Stimulated activated CD4-positive, alpha-beta T cell treated with anti-CD3 and anti-CD28 coated beads, Interleukin-15, amount 100 ng/mL, for 24 hours (primary cell): ENCODE measurements around the gene RPS6KA2.
"Not testable (repeated sequence)": the region's sequence is repeated elsewhere in the genome, so short reads cannot be mapped to it uniquely, and the experiment has no call there.

Experiments
- DNase-seq: peaks from one replicate; pipeline ENCODE4 v3.0.0-alpha.2; 2020

The RPS6KA2 gene

GRCh38 chr6:166412156-166412910, 214.7 kb downstream of the RPS6KA2 start:
- no peak for DNase-seq

DNA sequence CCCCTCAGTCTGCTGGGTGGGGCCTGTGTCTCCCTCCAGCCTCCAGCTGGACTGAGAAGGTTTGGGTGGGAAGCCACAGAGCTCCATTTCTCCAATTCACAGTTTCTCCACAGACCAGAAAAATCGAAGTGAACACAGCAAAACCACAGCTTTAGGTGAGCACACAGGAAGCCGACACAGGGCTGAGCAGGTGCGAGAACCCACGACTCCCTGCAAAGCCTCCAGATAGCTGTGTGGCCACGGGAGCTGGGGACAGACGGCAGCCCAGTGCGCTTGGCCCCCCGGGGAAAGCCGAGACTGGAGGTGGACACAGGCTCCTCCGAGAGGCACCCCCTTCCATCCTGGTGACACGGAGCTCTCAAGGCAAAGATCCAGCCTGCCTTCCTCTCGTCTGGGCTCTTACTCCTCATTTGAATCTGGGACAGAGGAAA, 215.3 kb downstream of the RPS6KA2 start:
- DNase-seq = peak; percentile 28

- no peak for DNase-seq
Measured at GRCh38 chr6:166411271-166411670, 215.8 kb downstream of the RPS6KA2 start.

DNA sequence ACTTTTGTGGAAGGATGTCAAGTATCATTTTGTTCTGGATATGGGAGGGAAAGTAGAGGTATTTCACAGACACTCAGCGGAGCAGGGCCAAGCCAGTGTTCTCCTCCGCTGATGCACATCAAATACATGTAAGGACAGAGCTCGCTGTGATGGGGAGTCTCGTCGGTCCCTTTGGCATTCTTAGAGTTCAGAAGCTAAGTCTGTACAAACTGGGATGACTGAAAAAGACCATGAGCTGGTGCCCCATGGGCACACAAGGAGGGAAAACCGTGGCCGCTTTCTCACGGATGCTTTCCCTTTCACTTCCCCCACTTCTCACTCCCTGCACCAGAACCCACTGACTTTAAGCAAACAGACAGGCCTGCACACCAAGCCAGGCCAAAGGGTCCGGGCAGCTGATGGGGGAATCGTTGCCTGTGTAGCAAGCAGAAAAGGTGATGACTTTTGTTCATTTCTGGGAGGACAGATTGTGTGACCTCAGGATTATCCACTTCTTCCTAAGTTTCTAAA, 216.6 kb downstream of the RPS6KA2 start:
- no peak for DNase-seq

GRCh38 chr6:166408936-166409755, 217.9 kb downstream of the RPS6KA2 start:
- no peak for DNase-seq

DNA sequence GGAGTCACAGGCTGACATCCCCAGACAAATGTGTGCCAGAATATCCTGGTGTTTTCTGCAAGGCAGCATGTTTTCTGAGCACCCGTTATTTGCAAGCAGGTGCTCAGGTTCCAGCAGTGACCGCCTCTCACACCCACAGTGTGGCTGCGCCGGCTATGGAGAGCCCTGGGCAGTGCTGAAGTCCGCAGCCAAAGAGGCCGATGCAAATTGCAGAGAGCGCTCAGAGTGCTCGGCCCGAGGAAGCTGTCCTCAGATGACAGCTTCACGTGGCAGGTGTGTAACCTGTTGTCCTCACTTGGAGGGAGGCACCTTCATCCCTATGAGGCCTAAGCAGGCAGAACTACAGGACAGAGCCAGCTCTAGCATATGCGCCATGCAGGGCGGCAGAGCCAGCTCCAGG, 220.9 kb downstream of the RPS6KA2 start:
- no peak for DNase-seq

DNA sequence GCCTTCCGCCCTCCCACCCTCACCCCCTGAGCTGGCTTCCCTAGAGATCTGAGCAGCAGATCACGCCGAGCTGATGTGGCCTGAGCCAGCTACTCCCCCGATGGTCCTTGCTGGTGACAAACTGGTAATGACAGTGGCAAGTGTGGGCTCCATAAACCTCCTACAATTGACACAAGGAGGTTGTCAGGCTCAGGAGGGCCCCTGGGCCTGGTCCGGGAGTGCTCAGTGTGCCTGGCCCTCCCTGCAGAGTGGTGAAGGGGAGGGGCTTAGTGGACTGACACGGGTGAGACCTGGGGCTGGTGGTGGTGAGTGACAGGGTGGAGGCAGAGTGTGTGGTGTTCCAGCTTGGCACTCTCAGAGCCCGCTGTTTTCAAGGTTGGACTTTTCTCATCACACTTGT, 221.7 kb downstream of the RPS6KA2 start:
- no peak for DNase-seq

- DNase-seq = no peak
Measured at GRCh38 chr6:166402582-166403277, 224.3 kb downstream of the RPS6KA2 start.

DNA sequence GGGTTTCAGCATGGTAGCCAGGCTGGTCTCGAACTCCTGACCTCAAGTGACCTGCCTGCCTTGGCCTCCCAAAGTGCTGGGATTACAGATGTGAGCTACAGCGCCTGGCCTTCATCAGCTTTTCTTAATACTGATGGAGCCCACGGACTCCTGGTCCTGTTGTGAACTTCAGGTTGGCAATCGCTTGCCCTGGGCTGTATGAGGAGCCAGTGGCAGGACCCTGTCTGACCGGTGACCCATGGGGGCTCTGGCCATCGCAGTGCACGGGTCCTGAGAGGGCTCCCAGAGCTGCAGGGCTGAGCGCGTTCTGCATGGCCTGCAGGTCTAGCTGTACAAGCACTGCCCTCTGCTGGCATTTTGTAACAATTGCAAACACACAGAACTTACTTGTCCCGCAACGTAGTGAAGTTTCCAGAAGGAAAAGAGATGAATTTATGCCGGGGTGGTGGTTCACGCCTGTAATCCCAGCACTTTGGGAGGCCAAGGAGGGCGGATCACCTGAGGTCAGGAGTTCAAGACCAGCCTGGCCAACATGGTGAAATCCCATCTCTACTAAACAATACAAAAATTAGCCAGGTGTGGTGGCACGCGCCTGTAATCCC, 226.3 kb downstream of the RPS6KA2 start:
- DNase-seq = peak; percentile 61

DNA sequence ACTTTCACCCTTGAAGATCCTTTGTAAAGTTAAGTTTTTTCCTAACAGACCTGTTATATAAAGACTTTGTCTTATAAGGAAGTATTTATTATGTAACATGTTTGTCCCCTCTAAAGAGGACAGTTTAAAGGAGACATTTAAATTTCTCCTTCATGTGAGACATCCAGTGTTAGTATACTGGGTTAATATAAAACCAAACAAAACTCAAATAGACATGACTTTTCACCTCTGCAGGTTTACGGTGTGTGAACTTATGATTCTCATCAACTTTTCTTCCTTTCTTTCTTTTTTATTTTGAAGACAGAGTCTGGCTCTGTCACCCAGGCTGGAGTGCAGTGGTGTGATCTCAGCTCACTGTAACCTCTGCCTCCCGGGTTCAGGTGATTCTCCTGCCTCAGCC, 226.9 kb downstream of the RPS6KA2 start:
- DNase-seq = no peak

DNA sequence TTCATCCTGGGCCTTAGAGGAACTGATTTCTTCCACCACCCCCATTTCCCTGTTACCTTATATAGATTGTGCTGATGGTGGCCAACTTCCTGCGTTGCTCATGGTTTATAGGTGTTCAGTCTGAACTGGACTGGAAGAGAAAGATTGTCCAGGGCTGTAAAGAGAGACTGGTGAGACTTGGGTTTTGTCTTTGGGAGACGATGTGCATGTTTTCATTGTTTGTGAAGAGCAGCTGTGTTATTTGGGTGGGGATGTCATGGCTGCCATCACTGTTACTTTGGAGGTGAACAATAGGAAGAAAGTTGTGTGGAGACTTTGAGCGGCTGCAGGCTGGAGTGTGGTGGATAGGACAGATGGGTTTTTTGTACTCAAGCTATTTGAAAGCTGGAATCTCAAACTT, 228.7 kb downstream of the RPS6KA2 start:
- no peak for DNase-seq

- no peak for DNase-seq
Measured at GRCh38 chr6:166397849-166398248, 229.2 kb downstream of the RPS6KA2 start.

- DNase-seq = no peak
Measured at GRCh38 chr6:166395778-166396177, 231.3 kb downstream of the RPS6KA2 start.

DNA sequence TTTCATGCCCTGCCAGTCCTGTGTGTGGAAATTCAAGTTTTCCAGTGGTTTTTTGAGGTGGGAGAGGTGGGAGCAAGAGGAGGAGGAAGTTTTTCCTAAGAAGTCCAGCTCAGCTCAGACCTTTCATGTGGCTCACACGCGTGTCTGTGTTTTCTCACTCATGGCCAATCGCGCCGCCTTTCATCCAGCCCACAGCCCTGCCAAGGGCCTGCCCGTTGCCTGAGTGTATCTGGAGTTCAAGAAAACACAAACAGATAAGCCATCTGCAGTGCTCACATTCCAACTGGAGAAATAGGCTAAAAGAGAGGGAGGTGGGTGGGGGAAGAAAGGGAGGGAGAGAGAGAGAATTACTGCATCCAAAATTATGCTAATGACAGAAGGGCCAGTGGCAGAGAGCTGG, 231.7 kb downstream of the RPS6KA2 start:
- DNase-seq = no peak

GRCh38 chr6:166394036-166394892, 232.8 kb downstream of the RPS6KA2 start:
- DNase-seq = no peak

DNA sequence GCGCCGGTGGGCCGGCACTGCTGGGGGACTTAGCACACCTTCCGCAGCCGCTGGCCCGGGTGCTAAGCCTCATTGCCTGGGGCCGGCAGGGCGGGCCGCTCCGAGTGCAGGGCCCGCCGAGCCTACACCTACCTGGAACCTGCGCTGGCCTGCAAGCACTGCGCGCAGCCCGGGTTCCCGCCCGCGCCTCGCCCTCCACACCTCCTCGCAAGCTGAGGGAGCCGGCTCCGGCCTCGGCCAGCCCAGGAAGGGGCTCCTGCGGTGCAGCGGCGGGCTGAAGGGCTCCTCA, 233.6 kb downstream of the RPS6KA2 start:
- no peak for DNase-seq

GRCh38 chr6:166392755-166393534, 234.1 kb downstream of the RPS6KA2 start:
- not testable (repeated sequence) for DNase-seq

- DNase-seq = no peak
Measured at GRCh38 chr6:166389119-166389518, 237.9 kb downstream of the RPS6KA2 start.

DNA sequence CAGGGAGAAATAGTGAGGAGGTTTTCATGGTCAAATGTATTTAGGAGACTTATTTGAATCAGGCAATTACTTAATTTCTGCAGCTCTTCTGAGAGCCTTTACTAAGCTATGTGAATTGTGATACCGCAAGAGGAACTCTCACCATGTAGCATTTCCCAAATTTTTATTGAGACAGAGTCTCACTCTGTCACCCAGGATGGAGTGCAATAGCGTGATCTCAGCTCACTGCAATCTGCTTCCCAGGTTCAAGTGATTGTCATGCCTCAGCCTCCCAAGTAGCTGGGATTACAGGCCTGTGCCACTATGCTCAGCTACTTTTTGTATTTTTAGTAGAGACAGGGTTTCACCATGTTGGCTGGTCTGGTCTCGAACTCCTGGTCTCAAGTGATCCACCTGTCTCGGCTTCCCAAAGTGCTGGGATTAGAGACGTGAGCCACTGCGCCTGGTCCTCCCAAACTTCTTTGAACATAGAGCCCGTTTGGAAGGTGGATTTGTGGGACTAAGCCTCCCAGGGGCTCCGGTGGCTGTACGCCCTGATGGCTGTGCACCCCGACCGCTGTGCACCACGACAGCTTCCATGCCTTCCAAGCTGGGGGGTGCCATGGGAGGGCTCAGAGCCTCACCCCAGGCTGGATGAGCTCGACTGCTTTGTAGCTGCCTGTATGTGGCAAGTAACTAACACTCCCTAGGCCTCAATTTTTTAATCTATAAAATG, 238.6 kb downstream of the RPS6KA2 start:
- DNase-seq = no peak

DNA sequence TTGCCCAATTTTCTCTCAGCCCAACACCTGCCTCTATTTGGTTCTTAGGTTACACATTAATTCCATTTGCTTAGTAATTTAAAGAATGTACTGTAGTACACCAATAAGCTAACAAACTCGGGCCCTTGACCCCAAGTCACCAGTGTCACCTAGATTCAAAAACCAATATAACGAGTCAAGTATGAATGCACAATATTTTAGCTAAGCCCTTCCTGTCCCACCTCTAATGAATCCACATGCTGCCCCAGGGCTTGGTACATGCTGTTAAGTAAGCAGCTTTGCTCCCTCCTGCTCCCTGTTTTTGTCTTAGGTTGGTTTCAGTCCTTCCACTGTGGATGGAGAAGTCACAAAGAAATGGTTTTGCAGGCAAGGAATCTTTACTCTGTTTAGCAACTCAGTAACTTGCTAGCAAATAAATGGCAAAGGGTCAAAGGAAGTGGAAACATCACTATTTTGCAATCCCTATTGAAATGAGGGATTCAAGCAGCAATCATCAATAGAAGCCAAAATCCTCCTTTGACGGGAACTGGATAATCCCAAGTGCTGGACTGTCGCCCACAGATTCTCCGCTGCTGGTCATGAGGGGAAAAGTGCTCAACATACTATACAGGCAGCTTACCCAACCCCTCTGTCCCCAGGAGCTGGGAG, 239.3 kb downstream of the RPS6KA2 start:
- no peak for DNase-seq
